ENCODE data around the gene IL1RAPL2. TPM values are rescaled to one million over a fixed set of nuclear protein-coding genes. Genes with fewer than 3 reads are reported as not detected.

Gene IL1RAPL2
- polyA plus RNA-seq, 3 donors, result not detected

DNA sequence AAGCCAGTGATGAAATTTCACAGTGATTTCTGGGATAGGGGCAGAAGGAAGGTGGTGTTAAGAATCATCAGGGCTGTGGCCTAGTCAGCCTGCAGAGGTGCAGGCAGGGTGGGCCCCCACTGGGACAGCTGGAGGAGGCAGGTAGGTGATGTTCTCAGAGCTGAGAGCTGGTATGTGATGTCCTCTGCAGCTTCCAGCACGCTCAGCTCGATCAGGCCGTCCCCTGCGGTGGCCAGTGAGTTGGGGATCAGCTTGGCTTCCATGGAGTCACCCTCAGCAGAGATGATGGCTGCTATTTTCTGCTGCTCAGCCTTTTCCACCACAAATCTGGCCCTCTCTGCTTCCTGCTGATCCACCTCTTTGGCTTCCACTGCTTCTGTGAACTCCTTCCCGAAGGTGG lies 81.1 kb downstream of the IL1RAPL2 start:
- Mint-ChIP-seq H3K4me3 (no peak overlapping the region), H3K9me3 (peaks cover 0 to 7% (median 2%) of the 10 kb centered on the region in 7 donors), H3K27me3 (ENCODE audit: low read depth in 3 of 3) (peaks cover 0 to 2% (median 0%) of the 10 kb centered on the region in 3 donors), H3K27ac (no peak overlapping the region), H3K4me1 (no peaks in the 10 kb centered on the region), H3K36me3 (no peaks in the 10 kb centered on the region)
- H3K79me2 ChIP-seq (ENCODE audit: insufficient read depth, low read length), result no peaks in the 10 kb centered on the region
- WGBS (ENCODE audit: insufficient coverage), result no CpG with 5 or more reads among the region's 5 CpGs
- no peak overlapping the region for H3K4me2 ChIP-seq (replicated peaks; ENCODE audit: extremely low read depth, low read length, poor library complexity, severe bottlenecking)
- H3K4me3 ChIP-seq (replicated peaks in 1 of 3; ENCODE audit: low read depth in 2 of 3, low read length in 3 of 3), result no peak overlapping the region
- no peak overlapping the region for H3K9ac ChIP-seq (ENCODE audit: insufficient read depth, low read length, poor library complexity, severe bottlenecking)
- H2AFZ ChIP-seq (ENCODE audit: insufficient read depth, low read depth, low read length, poor library complexity, severe bottlenecking), result no peak overlapping the region
- no peaks in the 10 kb centered on the region for H3K27me3 ChIP-seq (ENCODE audit: control insufficient read depth in 2 of 2, insufficient read depth in 2 of 2, low read length in 2 of 2)
- no peak for DNase-seq
- no peak overlapping the region for H3K27ac ChIP-seq (ENCODE audit: low read depth in 1 of 2, low read length in 2 of 2)
- H3K36me3 ChIP-seq (replicated peaks in 1 of 2; ENCODE audit: control insufficient read depth in 1 of 2, insufficient read depth in 2 of 2, low read length in 2 of 2), result no peaks in the 10 kb centered on the region
- H4K20me1 ChIP-seq (ENCODE audit: insufficient read depth, low read length), result no peaks in the 10 kb centered on the region
- intact Hi-C loops (cut with micrococcal nuclease), result no loop called here
- TF ChIP-seq, protein P1, sequence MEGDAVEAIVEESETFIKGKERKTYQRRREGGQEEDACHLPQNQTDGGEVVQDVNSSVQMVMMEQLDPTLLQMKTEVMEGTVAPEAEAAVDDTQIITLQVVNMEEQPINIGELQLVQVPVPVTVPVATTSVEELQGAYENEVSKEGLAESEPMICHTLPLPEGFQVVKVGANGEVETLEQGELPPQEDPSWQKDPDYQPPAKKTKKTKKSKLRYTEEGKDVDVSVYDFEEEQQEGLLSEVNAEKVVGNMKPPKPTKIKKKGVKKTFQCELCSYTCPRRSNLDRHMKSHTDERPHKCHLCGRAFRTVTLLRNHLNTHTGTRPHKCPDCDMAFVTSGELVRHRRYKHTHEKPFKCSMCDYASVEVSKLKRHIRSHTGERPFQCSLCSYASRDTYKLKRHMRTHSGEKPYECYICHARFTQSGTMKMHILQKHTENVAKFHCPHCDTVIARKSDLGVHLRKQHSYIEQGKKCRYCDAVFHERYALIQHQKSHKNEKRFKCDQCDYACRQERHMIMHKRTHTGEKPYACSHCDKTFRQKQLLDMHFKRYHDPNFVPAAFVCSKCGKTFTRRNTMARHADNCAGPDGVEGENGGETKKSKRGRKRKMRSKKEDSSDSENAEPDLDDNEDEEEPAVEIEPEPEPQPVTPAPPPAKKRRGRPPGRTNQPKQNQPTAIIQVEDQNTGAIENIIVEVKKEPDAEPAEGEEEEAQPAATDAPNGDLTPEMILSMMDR (IDR thresholded peaks at IDR 0.05), result no peak
- H3K4me1 ChIP-seq (ENCODE audit: control insufficient read depth in 1 of 2, insufficient read depth in 2 of 2, low read length in 2 of 2), result no peaks in the 10 kb centered on the region
- no peaks in the 10 kb centered on the region for H3K9me3 ChIP-seq (replicated peaks in 1 of 2; ENCODE audit: control insufficient read depth in 1 of 2, insufficient read depth in 1 of 2, low read length in 2 of 2)

DNA sequence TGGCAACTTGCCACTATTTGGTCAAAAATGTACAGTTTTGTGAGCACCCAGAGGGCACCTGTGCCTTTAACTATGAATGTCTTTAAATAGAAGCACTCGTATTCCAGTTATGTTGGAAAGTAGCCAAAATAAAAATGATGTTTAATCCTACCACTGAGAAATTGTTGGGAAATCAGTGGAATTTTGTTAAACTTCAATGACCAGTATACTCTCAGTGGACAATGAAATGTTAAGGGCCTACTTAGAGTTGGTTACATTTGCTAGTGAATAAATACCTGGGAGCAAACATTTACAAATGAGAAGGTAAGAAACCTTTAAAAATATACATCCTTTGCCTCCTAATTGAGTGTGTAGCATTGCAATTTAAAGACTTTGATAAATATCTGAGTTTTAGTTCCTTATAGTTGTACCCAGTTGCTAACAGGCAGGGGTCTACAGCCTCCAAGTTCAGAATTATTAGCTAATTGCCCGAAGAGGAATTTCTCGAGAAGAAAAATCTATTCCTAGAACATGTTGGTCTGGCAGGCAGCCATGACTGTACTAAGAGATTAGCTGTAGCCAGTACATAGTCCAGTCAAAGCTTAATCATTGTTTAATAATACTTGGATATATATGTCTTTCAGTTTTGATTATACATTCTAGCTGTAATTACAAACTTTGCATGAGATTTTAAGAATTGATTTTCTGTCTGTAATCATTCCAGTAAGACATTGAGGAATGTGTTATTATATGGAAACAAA lies 93.2 kb downstream of the IL1RAPL2 start:
- no peaks in the 10 kb centered on the region for H3K9me3 ChIP-seq (replicated peaks in 1 of 2; ENCODE audit: control insufficient read depth in 1 of 2, insufficient read depth in 1 of 2, low read length in 2 of 2)
- intact Hi-C loops (cut with micrococcal nuclease), result no loop called here
- H3K27ac Mint-ChIP-seq, result no peak overlapping the region
- no peaks in the 10 kb centered on the region for H3K27me3 Mint-ChIP-seq (ENCODE audit: low read depth in 3 of 3)
- H3K36me3 Mint-ChIP-seq, result no peaks in the 10 kb centered on the region
- H2AFZ ChIP-seq (ENCODE audit: insufficient read depth, low read depth, low read length, poor library complexity, severe bottlenecking), result no peak overlapping the region
- no CpG with 5 or more reads among the region's 3 CpGs for WGBS (ENCODE audit: insufficient coverage)
- no peaks in the 10 kb centered on the region for H3K4me1 Mint-ChIP-seq
- no peak overlapping the region for H3K27ac ChIP-seq (ENCODE audit: low read depth in 1 of 2, low read length in 2 of 2)
- H3K4me1 ChIP-seq (ENCODE audit: control insufficient read depth in 1 of 2, insufficient read depth in 2 of 2, low read length in 2 of 2), result no peaks in the 10 kb centered on the region
- H3K27me3 ChIP-seq (ENCODE audit: control insufficient read depth in 2 of 2, insufficient read depth in 2 of 2, low read length in 2 of 2), result no peaks in the 10 kb centered on the region
- H3K9me3 Mint-ChIP-seq, result no peaks in the 10 kb centered on the region
- TF ChIP-seq, protein P1 (IDR thresholded peaks at IDR 0.05), result no peak
- H3K36me3 ChIP-seq (replicated peaks in 1 of 2; ENCODE audit: control insufficient read depth in 1 of 2, insufficient read depth in 2 of 2, low read length in 2 of 2), result no peaks in the 10 kb centered on the region
- no peaks in the 10 kb centered on the region for H4K20me1 ChIP-seq (ENCODE audit: insufficient read depth, low read length)
- H3K79me2 ChIP-seq (ENCODE audit: insufficient read depth, low read length), result no peaks in the 10 kb centered on the region
- H3K4me2 ChIP-seq (replicated peaks; ENCODE audit: extremely low read depth, low read length, poor library complexity, severe bottlenecking), result no peak overlapping the region
- DNase-seq, result no peak
- no peak overlapping the region for H3K4me3 ChIP-seq (replicated peaks in 1 of 3; ENCODE audit: low read depth in 2 of 3, low read length in 3 of 3)
- H3K4me3 Mint-ChIP-seq, result no peak overlapping the region
- H3K9ac ChIP-seq (ENCODE audit: insufficient read depth, low read length, poor library complexity, severe bottlenecking), result no peak overlapping the region
